ENCODE measurements around the gene ARVCF.

GRCh38 chr22:20064140-20064480 lies 47.5 kb upstream of the ARVCF start:
- TF ChIP-seq REST (IDR thresholded peaks at IDR 0.05; ENCODE audit: insufficient read depth in 1 of 2, low read depth in 2 of 2, low read length in 2 of 2) (no peak), FOXP2 (optimal IDR thresholded peaks at IDR 0.05; ENCODE audit: borderline replicate concordance, extremely low read depth, extremely low read length, insufficient read depth) (no peak), POLR2AphosphoS5 (IDR thresholded peaks at IDR 0.05; ENCODE audit: low read depth, low read length) (no peak)

Measured in PFSK-1 (cell line).